Panc1 (cell line): ENCODE data around the gene SPATS2L.

Source experiments
- CTCF ChIP-seq: fragments of 450-650 bp; IDR thresholded peaks from 2 replicates; pipeline ENCODE4 v1.5.1; 2017; ENCODE audit warnings: mild to moderate bottlenecking
- POLR2AphosphoS5 ChIP-seq: IDR thresholded peaks from 2 replicates; pipeline ENCODE4 v1.6.1; 2012; ENCODE audit warnings: mild to moderate bottlenecking, low read depth, low read length, moderate library complexity
- REST ChIP-seq, 2 experiments: IDR thresholded peaks; 2 replicates each; pipeline ENCODE4 v1.6.1; 2011 to 2012; ENCODE audit warnings: low read depth in 2 of 2, control low read depth in 1 of 2, low read length in 1 of 2, mild to moderate bottlenecking in 1 of 2, moderate library complexity in 1 of 2; ENCODE audit not compliant: insufficient read depth in 1 of 2
- SIN3A ChIP-seq: IDR thresholded peaks from 2 replicates; pipeline ENCODE4 v1.6.1; 2012; ENCODE audit warnings: low read depth, mild to moderate bottlenecking, low read length, moderate library complexity, borderline replicate concordance; ENCODE audit not compliant: insufficient read depth
- TCF7L2 ChIP-seq: IDR thresholded peaks from 2 replicates; pipeline ENCODE4 v1.6.1; 2011; ENCODE audit warnings: mild to moderate bottlenecking, low read depth, low read length, inconsistent platforms

- TF ChIP-seq TCF7L2, result no peak
- no peak for TF ChIP-seq CTCF
- no peak for TF ChIP-seq POLR2AphosphoS5
- no peak for TF ChIP-seq SIN3A
- TF ChIP-seq REST (IDR thresholded peaks at IDR 0.05; ENCODE audit: insufficient read depth in 1 of 2, low read depth in 2 of 2, low read length in 1 of 2), result no peak
Measured at GRCh38 chr2:200461846-200462710, 155.6 kb downstream of the SPATS2L start.
